GM23338 (cell line): ENCODE data around the gene HERC4. TPM values are rescaled to one million over a fixed set of nuclear protein-coding genes. Genes with fewer than 3 reads are reported as not detected.

Source experiments
- ATAC-seq: fragments of 200-7000 bp; cut with Tn5 transposase; 3 replicates; pipeline ENCODE4 v1.9.1; 2020
- DNase-seq: peaks from one replicate; pipeline ENCODE4 v3.0.0-alpha.2; 2015; ENCODE audit warnings: low spot score
- H2AFZ ChIP-seq: fragments of 200-600 bp; sonication (generic); 2 replicates; pipeline ENCODE4 v1.8.0; 2016; ENCODE audit warnings: antibody characterized with exemption, mild to moderate bottlenecking, moderate library complexity
- H3F3A ChIP-seq: fragments of 200-600 bp; sonication (generic); replicated peaks from 2 replicates; pipeline ENCODE4 v1.8.0; 2017; ENCODE audit warnings: antibody characterized with exemption, mixed run types, low read depth
- H3K27ac ChIP-seq: fragments of 200-600 bp; sonication (generic); 2 replicates; pipeline ENCODE4 v1.6.1; 2016; ENCODE audit warnings: low read depth
- H3K27me3 ChIP-seq: fragments of 200-600 bp; sonication (generic); 2 replicates; pipeline ENCODE4 v1.8.0; 2016; ENCODE audit warnings: mild to moderate bottlenecking, mixed run types, moderate library complexity; ENCODE audit not compliant: insufficient read depth
- H3K36me3 ChIP-seq: fragments of 200-600 bp; sonication (generic); 2 replicates; pipeline ENCODE4 v1.8.0; 2016; ENCODE audit warnings: mild to moderate bottlenecking; ENCODE audit not compliant: insufficient read depth
- H3K4me1 ChIP-seq: fragments of 200-600 bp; sonication (generic); 2 replicates; pipeline ENCODE4 v1.8.0; 2016; ENCODE audit warnings: mild to moderate bottlenecking, moderate library complexity; ENCODE audit not compliant: insufficient read depth
- H3K4me2 ChIP-seq: fragments of 200-600 bp; sonication (generic); 2 replicates; pipeline ENCODE4 v1.7.1; 2017; ENCODE audit warnings: mixed run types
- H3K4me3 ChIP-seq: fragments of 200-600 bp; sonication (generic); 2 replicates; pipeline ENCODE4 v1.6.1; 2016; ENCODE audit warnings: mixed run types
- H3K79me2 ChIP-seq: fragments of 200-600 bp; sonication (generic); replicated peaks from 2 replicates; pipeline ENCODE4 v1.8.0; 2017; ENCODE audit warnings: mild to moderate bottlenecking; ENCODE audit not compliant: insufficient read depth
- H3K9me2 ChIP-seq: fragments of 200-600 bp; sonication (generic); 2 replicates; pipeline ENCODE4 v1.8.0; 2017; ENCODE audit not compliant: insufficient read depth
- H4K20me1 ChIP-seq: fragments of 200-600 bp; sonication (generic); replicated peaks from 2 replicates; pipeline ENCODE4 v1.8.0; 2017; ENCODE audit warnings: mild to moderate bottlenecking; ENCODE audit not compliant: insufficient read depth
- H3K27ac Mint-ChIP-seq: 2 replicates; pipeline ENCODE4 v1.8.0; 2020; ENCODE audit warnings: inconsistent platforms, mild to moderate bottlenecking, moderate library complexity, mixed read lengths
- H3K27me3 Mint-ChIP-seq: 3 replicates; pipeline ENCODE4 v1.8.0; 2022; ENCODE audit warnings: low read depth, mild to moderate bottlenecking, moderate library complexity, mixed read lengths, inconsistent platforms; ENCODE audit not compliant: insufficient read depth, poor library complexity
- H3K36me3 Mint-ChIP-seq: 3 replicates; pipeline ENCODE4 v1.8.0; 2021; ENCODE audit warnings: low read depth, mild to moderate bottlenecking, inconsistent platforms, moderate library complexity, mixed read lengths
- H3K4me1 Mint-ChIP-seq: 3 replicates; pipeline ENCODE4 v1.8.0; 2020; ENCODE audit warnings: mild to moderate bottlenecking, inconsistent platforms, mixed read lengths
- H3K4me3 Mint-ChIP-seq: 3 replicates; pipeline ENCODE4 v1.8.0; 2021; ENCODE audit warnings: moderate library complexity, mild to moderate bottlenecking, inconsistent platforms, mixed read lengths
- H3K9me3 Mint-ChIP-seq: 3 replicates; pipeline ENCODE4 v1.8.0; 2020; ENCODE audit warnings: moderate library complexity, mild to moderate bottlenecking, inconsistent platforms, mixed read lengths
- CREB1 ChIP-seq: fragments of 250-450 bp; sonication (Bioruptor Pico); IDR thresholded peaks from 2 replicates; pipeline ENCODE4 v1.5.0; 2020; ENCODE audit warnings: low read depth, mild to moderate bottlenecking, moderate library complexity
- EZH2 ChIP-seq: fragments of 200-600 bp; sonication (generic); IDR thresholded peaks from one replicate; pipeline ENCODE4 v1.8.0; 2017; ENCODE audit warnings: antibody characterized with exemption, mild to moderate bottlenecking, low read depth; ENCODE audit not compliant: unreplicated experiment
- JUNB ChIP-seq: IDR thresholded peaks from one replicate; pipeline ENCODE4 v1.6.1; 2016; ENCODE audit warnings: antibody characterized with exemption; ENCODE audit not compliant: unreplicated experiment
- POLR2AphosphoS5 ChIP-seq: IDR thresholded peaks from 2 replicates; pipeline ENCODE4 v1.6.1; 2016; ENCODE audit warnings: antibody characterized with exemption, low read depth
- polyA plus RNA-seq: library from polyadenylated mRNA; unstranded; fragments of >200 nt; fragmentation: Nextera tagmentation; extraction: Ambion mirVana; gene quantifications from 2 replicates; pipeline ENCODE4 v1.2.1, GENCODE V29; 2016
- total RNA-seq: library from RNA; depleted of rRNA; stranded (reverse); fragments of >200 nt; shearing (Covaris generic); gene quantifications from 2 replicates; pipeline ENCODE4 v1.2.3, GENCODE V29; 2014
- TF ChIP-seq, protein P1 (sequence below): fragments of 250-450 bp; sonication (Bioruptor Pico); IDR thresholded peaks from 2 replicates; pipeline ENCODE4 v1.5.0; 2020; ENCODE audit warnings: mild to moderate bottlenecking, moderate library complexity
- TF ChIP-seq, protein P2 (sequence below): IDR thresholded peaks from one replicate; pipeline ENCODE4 v1.6.1; 2018; ENCODE audit warnings: antibody characterized with exemption; ENCODE audit not compliant: unreplicated experiment
- TF ChIP-seq, protein P3 (sequence below), 2 experiments: fragments of 200-600 bp in 1 of 2; sonication (generic) in 1 of 2; conservative IDR thresholded peaks; 2 replicates each; pipeline versions ENCODE4 v1.5.1 to v1.6.1; 2016 to 2017; ENCODE audit warnings: antibody characterized with exemption in 2 of 2, low read depth in 2 of 2, mild to moderate bottlenecking in 2 of 2, moderate library complexity in 1 of 2

Gene HERC4
- total and polyA plus RNA-seq, 2 experiments from 2014 or later = 20.1 to 67.2 TPM

DNA sequence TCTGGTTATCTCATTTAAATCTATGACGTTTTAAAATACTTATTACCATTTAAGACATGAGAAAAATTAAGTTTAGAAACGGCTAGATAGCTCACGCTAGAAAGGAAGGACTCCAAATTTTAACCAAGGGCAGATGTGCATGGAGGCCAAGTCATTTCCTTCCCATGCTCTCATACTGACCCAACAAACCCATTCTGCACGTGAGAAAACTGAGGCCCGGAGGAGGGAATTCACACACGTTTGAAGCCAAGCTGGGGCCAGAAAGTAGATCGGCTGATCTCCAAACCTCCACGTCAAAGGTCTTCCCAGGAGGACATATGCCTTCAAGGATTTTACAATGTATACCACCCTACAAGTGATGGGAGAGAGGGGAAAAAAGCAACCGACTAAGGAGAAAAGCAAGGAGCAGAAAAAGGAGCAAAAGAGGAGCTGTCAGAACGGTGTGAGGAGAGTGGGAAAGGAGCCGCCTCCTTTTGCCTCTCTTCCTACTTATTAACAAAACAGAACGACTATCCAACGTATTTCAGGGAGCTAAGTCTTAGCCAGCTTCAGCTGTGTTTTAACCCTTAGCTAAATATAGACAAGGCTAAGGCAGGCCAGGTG, 191.3 kb downstream of the HERC4 start (continued):
- TF ChIP-seq, protein P1, sequence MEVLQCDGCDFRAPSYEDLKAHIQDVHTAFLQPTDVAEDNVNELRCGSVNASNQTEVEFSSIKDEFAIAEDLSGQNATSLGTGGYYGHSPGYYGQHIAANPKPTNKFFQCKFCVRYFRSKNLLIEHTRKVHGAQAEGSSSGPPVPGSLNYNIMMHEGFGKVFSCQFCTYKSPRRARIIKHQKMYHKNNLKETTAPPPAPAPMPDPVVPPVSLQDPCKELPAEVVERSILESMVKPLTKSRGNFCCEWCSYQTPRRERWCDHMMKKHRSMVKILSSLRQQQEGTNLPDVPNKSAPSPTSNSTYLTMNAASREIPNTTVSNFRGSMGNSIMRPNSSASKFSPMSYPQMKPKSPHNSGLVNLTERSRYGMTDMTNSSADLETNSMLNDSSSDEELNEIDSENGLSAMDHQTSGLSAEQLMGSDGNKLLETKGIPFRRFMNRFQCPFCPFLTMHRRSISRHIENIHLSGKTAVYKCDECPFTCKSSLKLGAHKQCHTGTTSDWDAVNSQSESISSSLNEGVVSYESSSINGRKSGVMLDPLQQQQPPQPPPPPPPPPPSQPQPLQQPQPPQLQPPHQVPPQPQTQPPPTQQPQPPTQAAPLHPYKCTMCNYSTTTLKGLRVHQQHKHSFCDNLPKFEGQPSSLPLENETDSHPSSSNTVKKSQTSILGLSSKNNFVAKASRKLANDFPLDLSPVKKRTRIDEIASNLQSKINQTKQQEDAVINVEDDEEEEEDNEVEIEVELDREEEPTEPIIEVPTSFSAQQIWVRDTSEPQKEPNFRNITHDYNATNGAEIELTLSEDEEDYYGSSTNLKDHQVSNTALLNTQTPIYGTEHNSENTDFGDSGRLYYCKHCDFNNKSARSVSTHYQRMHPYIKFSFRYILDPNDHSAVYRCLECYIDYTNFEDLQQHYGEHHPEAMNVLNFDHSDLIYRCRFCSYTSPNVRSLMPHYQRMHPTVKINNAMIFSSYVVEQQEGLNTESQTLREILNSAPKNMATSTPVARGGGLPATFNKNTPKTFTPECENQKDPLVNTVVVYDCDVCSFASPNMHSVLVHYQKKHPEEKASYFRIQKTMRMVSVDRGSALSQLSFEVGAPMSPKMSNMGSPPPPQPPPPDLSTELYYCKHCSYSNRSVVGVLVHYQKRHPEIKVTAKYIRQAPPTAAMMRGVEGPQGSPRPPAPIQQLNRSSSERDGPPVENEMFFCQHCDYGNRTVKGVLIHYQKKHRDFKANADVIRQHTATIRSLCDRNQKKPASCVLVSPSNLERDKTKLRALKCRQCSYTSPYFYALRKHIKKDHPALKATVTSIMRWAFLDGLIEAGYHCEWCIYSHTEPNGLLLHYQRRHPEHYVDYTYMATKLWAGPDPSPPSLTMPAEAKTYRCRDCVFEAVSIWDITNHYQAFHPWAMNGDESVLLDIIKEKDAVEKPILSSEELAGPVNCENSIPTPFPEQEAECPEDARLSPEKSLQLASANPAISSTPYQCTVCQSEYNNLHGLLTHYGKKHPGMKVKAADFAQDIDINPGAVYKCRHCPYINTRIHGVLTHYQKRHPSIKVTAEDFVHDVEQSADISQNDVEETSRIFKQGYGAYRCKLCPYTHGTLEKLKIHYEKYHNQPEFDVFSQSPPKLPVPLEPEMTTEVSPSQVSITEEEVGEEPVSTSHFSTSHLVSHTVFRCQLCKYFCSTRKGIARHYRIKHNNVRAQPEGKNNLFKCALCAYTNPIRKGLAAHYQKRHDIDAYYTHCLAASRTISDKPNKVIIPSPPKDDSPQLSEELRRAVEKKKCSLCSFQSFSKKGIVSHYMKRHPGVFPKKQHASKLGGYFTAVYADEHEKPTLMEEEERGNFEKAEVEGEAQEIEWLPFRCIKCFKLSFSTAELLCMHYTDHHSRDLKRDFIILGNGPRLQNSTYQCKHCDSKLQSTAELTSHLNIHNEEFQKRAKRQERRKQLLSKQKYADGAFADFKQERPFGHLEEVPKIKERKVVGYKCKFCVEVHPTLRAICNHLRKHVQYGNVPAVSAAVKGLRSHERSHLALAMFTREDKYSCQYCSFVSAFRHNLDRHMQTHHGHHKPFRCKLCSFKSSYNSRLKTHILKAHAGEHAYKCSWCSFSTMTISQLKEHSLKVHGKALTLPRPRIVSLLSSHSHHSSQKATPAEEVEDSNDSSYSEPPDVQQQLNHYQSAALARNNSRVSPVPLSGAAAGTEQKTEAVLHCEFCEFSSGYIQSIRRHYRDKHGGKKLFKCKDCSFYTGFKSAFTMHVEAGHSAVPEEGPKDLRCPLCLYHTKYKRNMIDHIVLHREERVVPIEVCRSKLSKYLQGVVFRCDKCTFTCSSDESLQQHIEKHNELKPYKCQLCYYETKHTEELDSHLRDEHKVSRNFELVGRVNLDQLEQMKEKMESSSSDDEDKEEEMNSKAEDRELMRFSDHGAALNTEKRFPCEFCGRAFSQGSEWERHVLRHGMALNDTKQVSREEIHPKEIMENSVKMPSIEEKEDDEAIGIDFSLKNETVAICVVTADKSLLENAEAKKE (CRISPR knock-in tag) = no peak
- no peak for TF ChIP-seq JUNB
- TF ChIP-seq, protein P2, sequence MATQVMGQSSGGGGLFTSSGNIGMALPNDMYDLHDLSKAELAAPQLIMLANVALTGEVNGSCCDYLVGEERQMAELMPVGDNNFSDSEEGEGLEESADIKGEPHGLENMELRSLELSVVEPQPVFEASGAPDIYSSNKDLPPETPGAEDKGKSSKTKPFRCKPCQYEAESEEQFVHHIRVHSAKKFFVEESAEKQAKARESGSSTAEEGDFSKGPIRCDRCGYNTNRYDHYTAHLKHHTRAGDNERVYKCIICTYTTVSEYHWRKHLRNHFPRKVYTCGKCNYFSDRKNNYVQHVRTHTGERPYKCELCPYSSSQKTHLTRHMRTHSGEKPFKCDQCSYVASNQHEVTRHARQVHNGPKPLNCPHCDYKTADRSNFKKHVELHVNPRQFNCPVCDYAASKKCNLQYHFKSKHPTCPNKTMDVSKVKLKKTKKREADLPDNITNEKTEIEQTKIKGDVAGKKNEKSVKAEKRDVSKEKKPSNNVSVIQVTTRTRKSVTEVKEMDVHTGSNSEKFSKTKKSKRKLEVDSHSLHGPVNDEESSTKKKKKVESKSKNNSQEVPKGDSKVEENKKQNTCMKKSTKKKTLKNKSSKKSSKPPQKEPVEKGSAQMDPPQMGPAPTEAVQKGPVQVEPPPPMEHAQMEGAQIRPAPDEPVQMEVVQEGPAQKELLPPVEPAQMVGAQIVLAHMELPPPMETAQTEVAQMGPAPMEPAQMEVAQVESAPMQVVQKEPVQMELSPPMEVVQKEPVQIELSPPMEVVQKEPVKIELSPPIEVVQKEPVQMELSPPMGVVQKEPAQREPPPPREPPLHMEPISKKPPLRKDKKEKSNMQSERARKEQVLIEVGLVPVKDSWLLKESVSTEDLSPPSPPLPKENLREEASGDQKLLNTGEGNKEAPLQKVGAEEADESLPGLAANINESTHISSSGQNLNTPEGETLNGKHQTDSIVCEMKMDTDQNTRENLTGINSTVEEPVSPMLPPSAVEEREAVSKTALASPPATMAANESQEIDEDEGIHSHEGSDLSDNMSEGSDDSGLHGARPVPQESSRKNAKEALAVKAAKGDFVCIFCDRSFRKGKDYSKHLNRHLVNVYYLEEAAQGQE = no peak

DNA sequence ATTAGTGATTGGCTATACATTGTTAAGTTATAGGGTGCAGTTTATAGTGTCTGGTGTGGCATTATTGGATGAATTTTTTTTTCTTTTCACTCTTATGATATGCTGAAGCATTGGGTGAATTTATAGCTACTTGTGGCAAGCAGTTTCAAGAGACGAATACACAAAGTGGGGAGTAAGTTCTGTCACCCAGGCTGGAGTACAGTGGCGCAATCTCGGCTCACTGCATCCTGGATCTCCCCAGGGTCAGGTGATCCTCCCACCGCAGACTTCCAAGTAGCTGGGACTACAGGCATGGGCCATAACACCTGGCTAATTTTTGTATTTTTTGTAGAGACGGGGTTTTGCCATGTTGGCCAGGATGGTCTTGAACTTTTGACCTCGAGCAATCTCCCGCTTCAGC, 196.9 kb downstream of the HERC4 start:
- ATAC-seq = no peak
- H3K9me3 Mint-ChIP-seq = no peaks in the 10 kb centered on the region
- no peaks in the 10 kb centered on the region; the same call in 2 of the 3 replicates for H3K36me3 Mint-ChIP-seq
- TF ChIP-seq, protein P3, sequence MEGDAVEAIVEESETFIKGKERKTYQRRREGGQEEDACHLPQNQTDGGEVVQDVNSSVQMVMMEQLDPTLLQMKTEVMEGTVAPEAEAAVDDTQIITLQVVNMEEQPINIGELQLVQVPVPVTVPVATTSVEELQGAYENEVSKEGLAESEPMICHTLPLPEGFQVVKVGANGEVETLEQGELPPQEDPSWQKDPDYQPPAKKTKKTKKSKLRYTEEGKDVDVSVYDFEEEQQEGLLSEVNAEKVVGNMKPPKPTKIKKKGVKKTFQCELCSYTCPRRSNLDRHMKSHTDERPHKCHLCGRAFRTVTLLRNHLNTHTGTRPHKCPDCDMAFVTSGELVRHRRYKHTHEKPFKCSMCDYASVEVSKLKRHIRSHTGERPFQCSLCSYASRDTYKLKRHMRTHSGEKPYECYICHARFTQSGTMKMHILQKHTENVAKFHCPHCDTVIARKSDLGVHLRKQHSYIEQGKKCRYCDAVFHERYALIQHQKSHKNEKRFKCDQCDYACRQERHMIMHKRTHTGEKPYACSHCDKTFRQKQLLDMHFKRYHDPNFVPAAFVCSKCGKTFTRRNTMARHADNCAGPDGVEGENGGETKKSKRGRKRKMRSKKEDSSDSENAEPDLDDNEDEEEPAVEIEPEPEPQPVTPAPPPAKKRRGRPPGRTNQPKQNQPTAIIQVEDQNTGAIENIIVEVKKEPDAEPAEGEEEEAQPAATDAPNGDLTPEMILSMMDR (conservative IDR thresholded peaks at IDR 0.05; ENCODE audit: low read depth in 2 of 2) = no peak
- TF ChIP-seq EZH2 = no peak
- TF ChIP-seq, protein P2 = no peak
- TF ChIP-seq CREB1 (CRISPR knock-in tag) = no peak
- TF ChIP-seq POLR2AphosphoS5 = no peak

More for the DNA sequence above, 196.9 kb downstream of the HERC4 start:
- Mint-ChIP-seq H3K27me3 (peaks cover 9% of the 10 kb centered on the region), H3K27ac (no peak overlapping the region), H3K4me3 (no peak overlapping the region), H3K4me1 (no peaks in the 10 kb centered on the region)
- Histone ChIP-seq H4K20me1 (no peaks in the 10 kb centered on the region), H3K27ac (no peak overlapping the region), H3K4me3 (no peak overlapping the region), H3K27me3 (no peaks in the 10 kb centered on the region), H3K79me2 (no peaks in the 10 kb centered on the region), H3K9me2 (no peaks in the 10 kb centered on the region), H3F3A (no peaks in the 10 kb centered on the region; the same call in 1 of the 2 replicates), H3K4me2 (no peak overlapping the region), H2AFZ (peak overlapping the region; percentile 1; the same call in 1 of the 2 replicates), H3K4me1 (no peaks in the 10 kb centered on the region), H3K36me3 (no peaks in the 10 kb centered on the region)
- no peak for DNase-seq
